Activated T-cell treated with anti-CD3 and anti-CD28 coated beads for 4 hours (primary cell): ENCODE data around the gene AREG.
"Not testable (repeated sequence)": the region's sequence is repeated elsewhere in the genome, so short reads cannot be mapped to it uniquely, and the experiment has no call there.

ENCODE experiments used
- DNase-seq: peaks from one replicate; pipeline ENCODE4 v3.0.0-alpha.2; 2020

Gene AREG, protein sequence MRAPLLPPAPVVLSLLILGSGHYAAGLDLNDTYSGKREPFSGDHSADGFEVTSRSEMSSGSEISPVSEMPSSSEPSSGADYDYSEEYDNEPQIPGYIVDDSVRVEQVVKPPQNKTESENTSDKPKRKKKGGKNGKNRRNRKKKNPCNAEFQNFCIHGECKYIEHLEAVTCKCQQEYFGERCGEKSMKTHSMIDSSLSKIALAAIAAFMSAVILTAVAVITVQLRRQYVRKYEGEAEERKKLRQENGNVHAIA

DNA sequence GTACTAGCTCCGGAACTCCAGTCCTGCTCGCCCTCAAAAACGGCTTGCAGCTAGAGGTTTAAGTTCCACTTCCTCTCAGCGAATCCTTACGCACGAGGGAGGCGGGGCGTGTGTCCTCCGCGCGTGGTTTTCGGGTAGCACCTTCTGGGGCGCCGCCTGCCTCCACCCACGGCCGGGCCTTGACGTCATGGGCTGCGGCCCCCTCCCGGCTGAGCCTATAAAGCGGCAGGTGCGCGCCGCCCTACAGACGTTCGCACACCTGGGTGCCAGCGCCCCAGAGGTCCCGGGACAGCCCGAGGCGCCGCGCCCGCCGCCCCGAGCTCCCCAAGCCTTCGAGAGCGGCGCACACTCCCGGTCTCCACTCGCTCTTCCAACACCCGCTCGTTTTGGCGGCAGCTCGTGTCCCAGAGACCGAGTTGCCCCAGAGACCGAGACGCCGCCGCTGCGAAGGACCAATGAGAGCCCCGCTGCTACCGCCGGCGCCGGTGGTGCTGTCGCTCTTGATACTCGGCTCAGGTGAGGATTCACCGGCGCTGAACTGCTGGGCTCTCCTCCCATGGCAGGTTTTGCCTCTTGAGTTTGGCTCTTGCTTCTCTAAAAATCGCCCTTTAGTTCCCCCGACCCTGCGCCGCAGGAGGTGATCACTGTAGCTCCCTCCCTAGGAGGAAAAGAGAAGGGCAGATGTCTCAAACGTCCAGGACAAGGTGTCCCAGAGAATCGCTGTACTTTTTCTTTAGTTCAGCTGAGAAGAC lies at the start of gene AREG:
TSS of gene AREG (plus strand) at position 246 of the 752 bp plus-strand sequence. CDS start at position 456, 210 bp downstream.
- DNase-seq, result peak; percentile 96

DNA sequence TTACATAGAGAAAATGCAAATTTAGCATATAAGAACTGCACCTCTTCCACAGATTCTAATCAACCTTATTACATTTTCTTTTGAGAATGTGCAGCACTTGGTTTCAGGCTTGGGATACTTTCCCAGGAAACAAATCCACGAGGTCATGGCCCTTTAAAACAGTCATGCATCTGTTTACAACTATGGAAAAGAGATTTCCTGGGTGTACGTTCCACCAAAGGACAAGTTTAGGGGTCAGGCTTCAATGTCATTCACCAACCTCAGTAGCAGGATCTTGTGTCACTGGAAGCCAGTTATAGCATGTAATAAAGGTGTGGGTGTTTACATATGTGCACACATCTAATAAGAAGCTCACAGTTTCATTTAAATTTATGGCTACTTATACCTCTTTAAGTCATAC lies 49.3 kb upstream of the AREG start:
- no peak for DNase-seq

DNA sequence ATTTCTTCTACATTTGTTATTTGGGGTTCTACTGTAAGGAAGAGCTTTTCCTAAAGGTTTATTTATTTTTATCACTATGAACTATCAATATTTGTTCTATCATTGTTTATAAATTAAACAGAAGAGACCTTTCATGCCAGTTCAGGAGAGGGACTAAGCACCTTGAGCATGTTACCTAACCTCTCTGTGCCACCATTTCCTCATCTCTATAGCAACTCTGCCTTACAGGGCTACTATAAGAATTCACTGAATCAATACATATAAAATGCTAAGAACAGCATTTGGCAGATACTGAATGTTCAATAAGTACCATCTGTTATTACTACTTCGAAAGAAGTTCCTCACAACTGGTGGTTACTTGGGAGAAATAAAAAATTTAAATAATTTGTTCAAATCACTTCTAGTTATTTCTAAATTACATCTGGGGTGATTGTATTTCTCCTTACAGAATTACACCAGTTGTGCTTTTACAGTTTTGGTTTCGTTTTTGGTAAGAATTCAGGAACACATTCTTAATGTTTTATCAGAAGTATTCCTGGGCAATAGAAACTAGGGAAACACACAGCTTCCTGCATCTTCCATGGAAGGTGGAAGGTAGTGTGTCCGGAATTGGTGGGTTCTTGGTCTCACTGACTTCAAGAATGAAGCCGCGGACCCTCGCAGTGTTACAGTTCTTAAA lies 47.0 kb upstream of the AREG start:
- no peak for DNase-seq

DNA sequence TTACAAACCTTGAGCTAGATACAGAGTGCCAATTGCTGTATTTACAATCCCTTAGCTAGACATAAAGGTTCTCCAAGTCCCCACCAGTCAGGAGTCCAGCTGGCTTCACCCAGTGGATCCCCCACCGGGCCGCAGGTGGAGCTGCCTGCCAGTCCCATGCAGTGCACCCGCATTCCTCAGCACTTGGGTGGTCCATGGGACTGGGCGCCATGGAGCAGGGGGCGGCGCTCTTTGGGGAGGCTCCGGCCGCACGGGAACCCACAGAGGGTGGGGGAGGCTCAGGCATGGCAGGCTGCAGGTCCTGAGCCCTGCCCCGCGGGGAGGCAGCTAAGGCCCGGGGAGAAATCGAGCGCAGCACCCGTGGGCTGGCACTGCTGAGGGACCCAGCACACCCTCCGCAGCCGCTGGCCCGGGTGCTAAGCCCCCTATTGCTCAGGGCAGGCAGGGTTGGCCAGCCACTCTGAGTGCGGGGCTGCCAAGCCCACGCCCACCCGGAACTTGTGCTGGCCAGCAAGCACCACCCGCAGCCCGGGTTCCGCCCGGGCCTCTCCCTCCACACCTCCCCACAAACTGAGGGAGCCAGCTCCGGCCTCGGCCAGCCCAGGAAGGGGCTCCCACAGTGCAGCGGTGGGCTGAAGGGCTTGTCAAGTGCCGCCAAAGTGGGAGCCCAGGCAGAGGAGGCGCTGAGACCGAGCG lies 45.9 kb upstream of the AREG start:
- not testable (repeated sequence) for DNase-seq

DNA sequence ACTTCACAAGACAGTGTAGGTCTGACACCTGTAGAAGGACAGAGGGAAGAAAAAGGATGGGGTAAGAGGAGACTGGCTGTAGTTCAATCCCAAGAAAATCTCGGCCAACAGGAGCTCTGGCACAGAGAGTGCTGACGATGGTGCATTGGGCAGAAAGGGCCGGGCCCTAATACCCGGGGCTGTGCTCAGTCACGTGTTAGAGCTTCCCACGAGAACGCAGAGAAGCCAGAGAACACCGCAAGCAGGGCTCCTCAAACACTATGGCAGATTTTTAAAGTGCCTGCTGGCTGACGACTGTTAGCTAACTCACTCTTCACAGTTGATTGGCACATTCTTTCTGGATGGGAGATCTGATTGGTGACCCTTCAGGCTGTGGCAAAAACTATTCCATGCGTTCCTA lies 44.5 kb upstream of the AREG start:
- DNase-seq, result no peak

DNA sequence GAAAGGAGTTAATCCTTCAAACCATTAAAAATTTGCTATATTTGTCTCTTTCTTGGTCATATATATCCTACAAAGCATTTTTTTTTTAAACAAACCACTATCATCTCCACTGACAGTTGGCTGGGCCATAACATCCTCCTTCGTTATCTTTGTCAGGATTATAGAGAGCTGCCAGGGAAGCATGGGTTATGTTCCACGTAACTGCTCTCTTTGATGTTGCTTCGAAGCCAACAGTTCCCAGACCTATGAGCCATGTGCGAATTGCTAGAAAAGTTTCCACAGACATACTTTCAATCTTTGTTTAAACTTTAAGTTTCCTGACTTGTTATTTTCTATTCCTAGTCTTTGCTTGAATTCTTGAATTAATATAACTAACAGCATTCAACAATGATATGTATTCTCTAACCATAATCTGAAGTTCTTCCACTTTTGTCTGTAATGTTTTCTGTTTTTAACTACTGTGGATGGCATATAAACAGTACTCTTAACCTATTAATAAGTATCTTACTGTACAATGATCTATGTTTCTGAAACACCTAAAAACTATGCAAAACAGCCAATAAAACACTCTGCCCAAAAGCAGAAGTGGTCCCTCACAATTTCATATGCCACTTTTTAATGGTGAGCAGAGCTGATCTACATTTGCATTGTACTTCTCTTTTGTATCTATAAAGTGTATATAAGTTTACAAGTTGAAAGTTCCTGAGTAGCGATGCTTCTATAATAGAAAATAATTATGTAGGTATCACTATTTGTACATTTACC lies 42.1 kb upstream of the AREG start:
- DNase-seq, result no peak

DNA sequence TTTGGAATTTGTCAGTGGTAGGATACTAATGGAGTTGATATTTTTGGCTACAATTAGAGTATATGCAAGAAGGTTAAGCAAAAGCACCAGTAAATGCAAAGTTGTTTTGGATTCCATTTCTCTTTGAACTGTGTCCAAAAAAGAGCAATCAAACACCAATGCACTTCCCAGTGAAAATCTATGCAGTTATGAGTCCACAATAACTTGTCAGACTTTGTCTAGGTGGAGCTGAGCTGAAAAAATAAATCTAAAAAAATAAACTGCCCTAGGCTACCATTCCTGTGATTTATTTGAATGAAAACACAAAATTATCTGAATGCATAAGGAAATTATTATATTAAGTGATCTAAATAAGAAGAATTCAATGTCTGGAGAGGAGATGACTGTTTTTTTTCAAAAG lies 37.0 kb upstream of the AREG start:
- no peak for DNase-seq

DNA sequence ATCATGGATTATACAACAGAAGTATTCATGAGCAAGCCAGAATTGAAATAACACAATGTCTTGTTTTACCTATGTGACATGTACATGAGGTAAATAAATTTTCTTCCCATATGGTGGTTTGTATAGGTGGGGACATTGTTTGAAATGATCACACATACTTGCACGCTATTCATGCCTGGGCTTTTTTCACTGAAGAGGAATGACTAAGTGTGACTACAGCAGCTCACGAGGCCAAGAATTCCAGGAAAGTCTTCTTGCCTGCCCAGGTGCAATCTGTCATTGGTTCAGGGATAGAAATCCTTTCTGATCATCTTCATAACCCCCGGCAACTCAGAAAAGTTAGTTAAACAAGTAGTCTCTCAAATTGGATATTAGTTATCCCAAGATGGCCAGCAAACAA lies 36.3 kb upstream of the AREG start:
- DNase-seq, result no peak

DNA sequence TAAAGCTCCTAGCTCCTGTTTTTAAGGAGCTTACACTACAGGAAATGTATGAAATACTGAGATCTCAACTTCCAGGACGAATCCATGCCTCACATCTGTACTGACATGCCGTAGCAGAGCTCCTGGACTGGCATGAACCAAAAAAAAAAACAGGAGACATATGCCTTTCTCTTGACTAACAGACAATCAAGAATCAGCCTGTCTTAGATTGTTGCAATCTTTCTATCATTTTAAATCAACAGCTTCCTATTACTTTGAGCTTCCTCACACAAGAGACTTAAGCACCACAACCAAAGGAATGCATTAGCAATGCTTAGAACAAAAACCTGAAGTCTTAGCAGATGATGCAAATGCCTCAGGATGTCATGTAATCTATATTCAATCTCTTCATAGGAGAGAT lies 34.7 kb upstream of the AREG start:
- DNase-seq, result no peak

DNA sequence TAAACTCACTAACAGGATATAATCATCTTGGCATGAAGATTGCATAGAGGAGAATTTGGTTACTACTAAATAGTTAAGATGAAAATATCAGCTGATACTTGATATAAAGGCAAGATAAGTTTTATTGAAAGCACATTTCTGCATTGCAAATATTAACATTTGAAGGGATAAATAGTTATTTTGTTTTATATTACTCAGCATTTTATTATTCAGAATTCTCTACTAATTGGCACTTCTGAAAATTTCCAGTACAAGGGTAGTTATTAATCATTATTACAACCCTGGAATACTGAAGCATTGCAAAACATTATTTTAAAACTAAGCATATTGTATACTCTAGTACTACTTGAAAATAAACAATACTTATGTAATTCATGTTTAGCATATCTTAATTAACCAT lies 32.7 kb upstream of the AREG start:
- no peak for DNase-seq

DNA sequence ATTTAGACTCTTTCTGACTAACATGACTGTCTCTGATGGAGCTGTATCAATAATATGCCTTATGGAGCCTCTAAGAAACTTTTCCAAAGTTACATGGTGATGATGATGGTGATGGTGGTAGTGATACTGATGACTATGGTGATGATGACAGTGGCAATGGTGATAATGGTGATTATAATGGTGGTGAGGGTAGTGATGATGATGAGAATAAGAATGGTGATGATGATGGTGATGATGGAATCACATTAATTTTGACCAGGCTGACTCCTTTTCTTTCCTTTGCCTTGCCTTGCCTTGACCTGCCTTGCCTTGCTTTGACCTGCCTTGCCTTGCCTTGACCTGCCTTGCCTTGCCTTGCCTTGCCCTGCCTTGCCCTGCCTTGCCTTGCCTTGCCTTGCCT lies 31.7 kb upstream of the AREG start:
- no peak for DNase-seq

DNA sequence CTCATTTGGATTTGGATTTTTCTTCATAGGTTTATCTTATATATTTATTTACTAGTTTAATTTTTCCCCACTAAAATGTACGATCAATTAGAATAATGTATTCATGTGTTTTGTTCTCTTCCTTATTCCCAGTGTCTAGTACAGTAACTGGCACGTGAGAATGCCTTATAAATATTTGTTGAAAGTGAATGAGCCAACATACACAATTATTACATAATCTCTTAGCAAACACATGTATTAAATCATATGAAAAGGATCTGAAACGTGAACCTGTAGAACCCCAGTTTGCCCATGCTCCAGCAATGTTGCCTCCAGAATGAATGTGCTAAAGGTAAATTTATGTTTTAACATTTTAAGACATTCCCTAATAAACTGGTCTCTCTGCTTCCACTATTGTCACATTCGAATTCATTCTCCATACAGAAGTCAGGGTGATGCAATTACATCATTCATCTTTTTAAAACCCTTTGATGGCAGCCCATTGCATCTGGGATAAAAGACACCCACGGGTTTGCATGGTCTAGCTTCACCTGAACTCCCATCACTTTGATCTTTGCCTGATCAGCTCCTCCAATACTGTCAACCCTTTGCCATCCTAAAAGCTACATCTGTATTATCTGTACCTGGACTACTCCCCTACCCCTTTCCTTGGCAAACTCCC lies 30.7 kb upstream of the AREG start:
- no peak for DNase-seq

DNA sequence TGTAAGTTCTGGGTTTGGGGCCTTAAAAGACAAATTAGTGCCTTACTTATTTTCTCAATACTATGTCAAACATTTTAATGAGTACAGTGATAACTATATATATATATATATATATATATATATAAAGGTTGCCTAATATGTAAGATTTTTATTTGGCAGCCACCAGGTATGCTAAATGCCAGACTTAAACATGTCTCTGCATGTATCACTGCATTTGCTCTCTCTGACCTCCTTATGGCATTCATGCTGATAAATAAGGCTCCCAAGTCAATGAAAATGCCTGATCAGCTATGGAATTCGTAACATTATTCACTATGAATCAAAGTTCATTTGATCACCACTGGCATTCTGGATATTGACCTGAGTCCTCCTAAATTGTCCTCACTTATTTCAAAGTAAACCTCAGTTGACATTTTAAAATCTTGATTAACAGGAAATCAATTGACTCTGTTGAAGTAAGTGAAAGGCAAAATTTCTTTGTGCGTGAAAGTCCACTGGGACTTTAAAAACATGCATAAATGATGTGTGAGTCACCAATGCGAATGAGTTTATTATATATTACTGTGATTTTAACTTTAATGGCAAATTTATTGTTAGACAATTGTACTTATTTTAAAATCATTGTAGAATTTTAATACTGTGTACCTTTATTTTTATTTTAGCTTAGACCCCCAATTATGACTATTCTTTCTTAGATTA lies 29.2 kb upstream of the AREG start:
- DNase-seq, result no peak

DNA sequence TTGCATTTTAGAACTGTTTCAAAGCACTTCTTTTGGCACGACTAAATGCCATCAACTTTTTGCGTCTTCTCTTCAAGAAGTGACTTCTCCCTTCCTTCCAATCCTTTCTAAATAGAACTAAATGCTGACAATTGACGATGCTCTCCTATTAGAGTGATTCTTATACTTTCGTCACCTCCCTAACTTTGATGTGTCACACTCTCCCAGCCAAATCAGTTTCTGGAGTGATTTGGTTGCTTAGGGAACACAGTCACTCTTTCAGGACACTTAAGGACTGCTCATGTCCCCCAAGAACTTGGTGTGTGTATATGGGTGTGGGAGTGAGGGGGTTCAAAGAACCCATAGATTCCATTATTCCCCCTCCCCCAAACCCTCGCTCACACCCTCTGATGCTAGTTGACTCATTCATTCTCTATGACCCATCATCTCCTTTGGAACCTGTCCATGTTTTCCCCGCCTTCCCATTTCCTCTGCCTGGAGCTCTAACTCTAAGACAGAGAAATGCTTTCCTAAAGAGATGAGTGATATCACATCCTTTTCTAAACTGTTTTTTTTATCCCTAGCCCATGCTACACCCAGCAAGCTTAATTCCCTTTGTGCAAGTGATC lies 26.8 kb upstream of the AREG start:
- no peak for DNase-seq

DNA sequence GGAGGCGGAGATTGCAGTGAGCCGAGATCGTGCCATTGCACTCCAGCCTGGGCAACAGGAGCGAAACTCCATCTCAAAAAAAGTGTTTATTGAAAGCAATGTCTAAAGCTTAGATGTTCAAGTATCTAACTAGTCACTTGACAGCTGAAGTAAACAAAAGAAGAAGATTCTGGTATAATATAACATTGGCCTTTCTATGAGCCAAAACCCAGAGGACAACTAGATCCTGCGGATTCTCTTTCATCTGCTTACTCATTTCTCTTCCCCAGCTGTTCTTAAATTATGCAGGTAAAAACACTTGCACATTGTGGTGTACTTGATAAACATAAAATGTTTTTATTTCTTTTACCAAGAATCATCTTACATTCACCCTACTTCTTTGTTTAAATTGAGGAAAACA lies 24.1 kb upstream of the AREG start:
- no peak for DNase-seq

DNA sequence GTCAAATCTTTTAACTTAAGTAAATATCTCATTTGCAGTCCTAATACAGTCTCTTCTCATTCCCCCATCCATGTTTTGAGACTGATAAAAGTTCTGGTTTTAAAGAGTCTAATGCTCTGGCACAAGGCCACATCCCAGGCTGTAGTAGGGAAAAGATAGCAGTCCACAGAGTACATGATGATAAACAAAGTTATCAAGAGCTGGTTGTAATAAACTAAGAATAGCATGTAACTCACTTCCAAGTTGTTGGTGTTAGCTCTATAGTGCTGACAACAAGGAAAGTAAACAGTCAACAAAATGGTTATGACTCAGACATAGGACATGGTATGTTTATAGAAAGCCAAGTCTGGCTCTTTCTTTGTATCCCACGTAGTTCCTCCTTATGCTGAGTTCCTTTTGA lies 21.8 kb upstream of the AREG start:
- DNase-seq, result no peak

DNA sequence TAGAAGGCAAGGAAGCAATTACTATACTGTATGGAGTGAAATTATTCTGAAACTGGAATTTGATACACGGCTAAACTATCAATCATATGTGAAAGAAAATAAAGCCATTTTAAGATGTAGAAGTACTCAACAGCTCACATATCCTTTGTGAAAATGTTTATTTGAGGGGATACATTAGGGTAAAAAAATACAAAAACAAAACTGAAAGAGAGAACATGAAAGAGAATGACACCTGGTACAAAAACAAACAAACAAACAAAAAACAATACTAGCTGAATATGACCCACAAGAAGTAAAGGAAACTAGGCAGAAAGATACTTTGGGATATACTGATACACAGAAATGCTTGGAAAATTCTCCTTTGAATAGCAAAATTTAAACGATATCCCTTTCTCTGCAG lies 20.8 kb upstream of the AREG start:
- no peak for DNase-seq

DNA sequence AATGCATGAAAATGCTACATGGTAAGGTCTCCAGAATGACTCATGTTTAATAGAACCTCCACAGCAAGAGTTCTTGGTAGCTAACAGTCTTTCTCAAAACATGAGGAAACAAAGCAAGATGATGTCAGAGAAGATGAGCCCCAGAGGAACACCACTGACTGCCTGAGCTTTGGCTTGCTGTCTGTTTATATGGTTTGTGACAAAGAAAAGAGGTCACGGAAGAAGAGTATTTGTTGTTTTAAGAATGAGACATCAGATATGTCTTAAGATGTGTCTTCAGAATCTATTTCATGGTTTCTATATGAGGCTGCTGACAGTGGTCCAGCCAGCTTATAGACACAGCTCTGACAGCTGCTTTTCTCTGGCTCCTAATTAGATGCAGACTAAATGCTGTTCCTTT lies 18.8 kb upstream of the AREG start:
- no peak for DNase-seq

DNA sequence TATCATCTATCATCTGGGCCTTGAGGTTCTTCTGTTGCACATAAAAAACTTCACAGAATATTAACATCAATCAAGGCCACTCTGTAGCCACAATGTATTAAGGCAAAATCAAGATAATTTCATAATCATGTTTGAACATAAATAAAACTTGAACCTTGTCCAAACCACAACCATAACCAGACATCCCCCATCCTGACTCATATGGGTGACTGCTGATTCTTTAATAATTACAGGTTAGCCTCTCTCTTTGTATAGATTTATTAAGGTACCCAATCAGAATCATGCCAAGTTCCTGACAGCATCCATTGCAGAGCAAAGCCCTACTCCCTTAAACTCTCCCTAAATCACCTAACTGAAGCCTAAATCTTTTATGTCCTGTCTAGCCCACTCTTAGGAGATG lies 16.7 kb upstream of the AREG start:
- no peak for DNase-seq

DNA sequence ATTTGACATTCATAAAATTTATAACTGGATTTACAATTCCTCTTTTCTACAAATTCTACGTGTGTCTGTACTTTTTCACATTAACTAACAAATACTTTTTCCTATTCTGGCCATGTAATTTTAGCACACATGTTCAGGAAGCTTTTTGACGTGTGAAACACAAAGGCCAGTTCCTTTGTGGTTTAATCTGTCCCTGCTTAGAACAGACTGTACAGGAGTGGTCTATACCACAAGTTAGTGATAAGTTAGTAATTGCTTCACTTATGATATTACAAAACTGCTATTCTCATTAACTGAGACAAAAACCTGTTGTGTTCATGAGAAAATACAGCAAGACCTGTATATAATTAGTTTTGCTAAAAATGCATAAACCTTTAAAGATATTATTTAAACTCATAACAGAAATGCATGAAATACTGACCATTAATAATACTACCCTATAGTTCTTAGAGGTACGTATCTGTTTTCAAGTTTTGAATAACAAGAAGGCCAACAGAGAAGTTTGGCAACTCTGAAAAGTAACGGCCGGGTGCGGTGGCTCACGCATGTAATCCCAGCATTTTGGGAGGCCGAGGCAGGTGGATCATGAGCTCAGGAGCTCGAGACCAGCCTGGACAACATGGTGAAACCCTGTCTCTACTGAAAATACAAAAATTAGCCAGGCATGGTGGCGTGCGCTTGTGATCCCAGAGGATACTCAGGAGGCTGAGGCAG lies 13.7 kb upstream of the AREG start:
- no peak for DNase-seq

DNA sequence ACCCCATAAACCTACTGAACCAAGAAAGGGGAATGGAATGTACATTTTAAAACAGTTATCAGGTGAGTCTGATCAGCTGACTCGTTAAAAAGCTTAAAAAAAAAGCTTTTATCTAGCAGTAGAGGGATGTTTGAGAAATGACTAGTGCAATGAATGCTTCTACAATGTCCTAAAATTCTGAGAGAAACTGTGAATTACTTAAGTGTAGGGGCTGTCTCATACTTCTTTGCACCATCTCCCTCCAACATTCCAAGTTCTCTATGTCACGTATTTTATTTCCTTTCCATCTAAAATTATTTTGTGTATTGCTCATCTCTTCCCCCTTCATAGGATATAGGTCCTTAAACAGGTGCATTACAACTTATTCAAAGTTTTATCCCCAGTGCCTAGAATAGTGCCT lies 11.9 kb upstream of the AREG start:
- DNase-seq, result no peak
